Measurements from ENCODE around the gene ABLIM2. TPM values are rescaled to one million over a fixed set of nuclear protein-coding genes. Genes with fewer than 3 reads are reported as not detected.

The ABLIM2 gene
- polyA plus RNA-seq, 4 donors: 1.1 to 12.7 (median 4.4) TPM

DNA sequence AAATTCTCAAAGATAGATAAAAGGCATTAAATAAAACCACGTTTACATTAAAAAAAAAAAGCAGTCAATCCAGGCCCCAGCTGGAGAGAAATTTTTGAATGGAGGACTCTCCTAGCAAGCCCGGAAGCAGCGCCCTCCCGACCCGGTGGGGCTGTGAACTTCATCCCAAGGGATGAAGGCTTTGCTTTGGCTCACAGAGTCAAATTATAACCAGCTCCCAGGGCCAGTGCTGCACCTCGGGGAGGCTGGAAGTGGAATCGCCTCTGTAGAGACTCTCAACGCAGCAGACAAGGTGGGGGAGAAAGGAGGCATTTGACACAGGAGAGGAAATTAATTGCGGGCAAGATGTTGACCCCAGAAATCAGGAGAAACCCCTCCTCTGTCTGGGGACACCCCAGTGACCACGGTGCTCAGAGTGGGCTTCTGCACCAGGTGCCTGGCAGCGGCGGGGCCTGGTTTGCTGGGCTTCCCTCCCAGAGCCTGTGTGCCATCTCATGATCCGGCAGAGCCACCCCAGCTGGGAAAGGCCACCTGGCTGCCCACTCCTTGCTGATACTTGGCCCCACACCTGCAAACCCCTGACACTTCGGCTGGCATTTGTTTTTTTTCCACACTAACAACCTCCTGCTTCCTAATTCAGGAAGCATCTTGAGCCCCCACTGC lies 71.7 kb downstream of the ABLIM2 start:
- no peaks in the 10 kb centered on the region for H3K36me3 ChIP-seq (ENCODE audit: control insufficient read depth in 3 of 3, insufficient read depth in 2 of 3, low read depth in 1 of 3, low read length in 3 of 3)
- FAIRE-seq: no peak
- peaks cover 0 to 4% (median 0%) of the 10 kb centered on the region in 3 donors for H3K4me1 ChIP-seq (ENCODE audit: control insufficient read depth in 3 of 3, insufficient read depth in 2 of 3, low read depth in 1 of 3, low read length in 2 of 3)
- no peaks in the 10 kb centered on the region for H3K9me3 ChIP-seq (ENCODE audit: control insufficient read depth in 2 of 2, insufficient read depth in 1 of 2, low read depth in 1 of 2, low read length in 1 of 2)
- H3K4me3 ChIP-seq (ENCODE audit: low read depth in 1 of 3, low read length in 3 of 3): no peak overlapping the region
- WGBS, 3 donors: 62 to 74% (median 71%) methylated on average over 13 to 14 of the region's 14 CpGs
- H3K27ac ChIP-seq (ENCODE audit: low read depth in 1 of 3, low read length in 2 of 3): no peak overlapping the region
- no peaks in the 10 kb centered on the region for H3K27me3 ChIP-seq (ENCODE audit: control insufficient read depth in 3 of 3, insufficient read depth in 3 of 3, low read length in 3 of 3)
- DNase-seq: no peak

DNA sequence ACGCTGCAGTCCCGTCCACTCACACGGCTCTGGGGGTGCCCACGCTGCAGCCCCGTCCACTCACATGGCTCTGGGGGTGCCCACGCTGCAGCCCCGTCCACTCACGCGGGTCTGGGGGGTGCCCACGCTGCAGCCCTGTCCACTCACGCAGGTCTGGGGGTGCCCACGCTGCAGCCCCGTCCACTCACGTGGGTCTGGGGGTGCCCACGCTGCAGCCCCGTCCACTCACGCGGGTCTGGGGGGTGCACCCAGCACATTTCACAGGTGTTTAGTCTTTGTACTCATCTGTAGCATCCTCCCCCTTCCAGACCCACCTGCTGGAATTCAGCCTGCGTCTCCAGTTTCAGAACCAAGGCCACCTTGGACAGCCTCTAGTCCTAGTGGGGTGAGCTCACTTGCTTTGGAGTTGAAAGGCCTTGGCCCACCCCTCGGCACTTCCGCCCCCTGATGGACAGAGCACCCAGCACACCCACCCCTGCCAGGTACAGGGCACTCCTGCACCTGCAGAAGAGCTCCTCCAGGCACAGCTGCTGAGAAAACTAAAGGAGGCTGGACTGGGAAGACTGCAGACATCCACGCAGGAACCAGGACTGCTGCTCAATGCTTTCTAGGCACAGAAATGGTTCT lies 73.0 kb downstream of the ABLIM2 start:
- H3K4me1 ChIP-seq (ENCODE audit: control insufficient read depth in 3 of 3, insufficient read depth in 2 of 3, low read depth in 1 of 3, low read length in 2 of 3): peaks cover 0 to under 1% (median 0%) of the 10 kb centered on the region in 3 donors
- H3K4me3 ChIP-seq (ENCODE audit: low read depth in 1 of 3, low read length in 3 of 3): no peak overlapping the region
- FAIRE-seq (no peak), DNase-seq (no peak)
- H3K9me3 ChIP-seq (ENCODE audit: control insufficient read depth in 2 of 2, insufficient read depth in 1 of 2, low read depth in 1 of 2, low read length in 1 of 2): no peaks in the 10 kb centered on the region
- H3K27ac ChIP-seq (ENCODE audit: low read depth in 1 of 3, low read length in 2 of 3): no peak overlapping the region
- 86 to 89% (median 88%) methylated on average over 22 of the region's 22 CpGs for WGBS, 3 donors
- no peaks in the 10 kb centered on the region for H3K27me3 ChIP-seq (ENCODE audit: control insufficient read depth in 3 of 3, insufficient read depth in 3 of 3, low read length in 3 of 3)
- H3K36me3 ChIP-seq (ENCODE audit: control insufficient read depth in 3 of 3, insufficient read depth in 2 of 3, low read depth in 1 of 3, low read length in 3 of 3): no peaks in the 10 kb centered on the region

DNA sequence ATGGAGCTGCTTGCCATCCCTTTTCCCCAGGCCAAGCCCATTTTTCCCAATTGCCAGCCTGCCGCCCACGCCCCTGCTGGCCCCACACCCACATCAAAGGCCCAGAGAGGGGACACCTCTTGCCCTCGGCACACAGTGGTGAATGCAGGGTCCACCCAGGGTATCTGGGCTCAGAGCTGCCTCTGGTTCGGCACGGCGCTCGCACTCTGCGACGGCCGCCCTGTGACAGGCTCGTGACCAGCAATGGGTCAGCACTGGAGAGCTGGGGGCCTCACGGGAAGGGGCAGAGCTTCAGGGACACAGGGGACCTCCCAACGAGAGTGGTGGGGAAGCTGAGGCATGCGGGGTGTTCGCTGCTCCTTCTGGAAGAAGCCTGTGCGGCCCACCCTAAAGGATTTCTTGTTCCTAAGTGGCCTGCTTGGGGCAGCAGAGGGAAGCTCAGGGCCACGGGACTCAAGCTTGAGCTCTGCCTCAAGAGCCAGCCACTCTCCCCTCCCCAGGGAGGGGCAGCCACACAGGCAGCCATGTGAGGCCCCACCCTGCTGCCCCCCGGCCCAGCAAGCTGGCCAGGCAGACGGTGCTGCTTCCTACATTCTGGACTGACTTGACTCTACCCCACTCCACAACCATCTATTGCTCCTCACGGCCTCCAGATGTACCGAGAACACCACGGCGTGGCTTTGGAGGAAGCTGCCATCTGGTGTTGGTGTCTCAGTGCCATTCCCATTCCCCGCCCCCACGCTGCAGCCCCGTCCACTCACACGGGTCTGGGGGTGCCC lies 73.7 kb downstream of the ABLIM2 start:
- DNase-seq (no peak), FAIRE-seq (no peak)
- no peak overlapping the region for H3K27ac ChIP-seq (ENCODE audit: low read depth in 1 of 3, low read length in 2 of 3)
- no peaks in the 10 kb centered on the region for H3K9me3 ChIP-seq (ENCODE audit: control insufficient read depth in 2 of 2, insufficient read depth in 1 of 2, low read depth in 1 of 2, low read length in 1 of 2)
- no peak overlapping the region for H3K4me3 ChIP-seq (ENCODE audit: low read depth in 1 of 3, low read length in 3 of 3)
- no peaks in the 10 kb centered on the region for H3K36me3 ChIP-seq (ENCODE audit: control insufficient read depth in 3 of 3, insufficient read depth in 2 of 3, low read depth in 1 of 3, low read length in 3 of 3)
- H3K27me3 ChIP-seq (ENCODE audit: control insufficient read depth in 3 of 3, insufficient read depth in 3 of 3, low read length in 3 of 3): no peaks in the 10 kb centered on the region
- no peaks in the 10 kb centered on the region for H3K4me1 ChIP-seq (ENCODE audit: control insufficient read depth in 3 of 3, insufficient read depth in 2 of 3, low read depth in 1 of 3, low read length in 2 of 3)
- 85 to 90% (median 88%) methylated on average over 27 of the region's 27 CpGs for whole genome bisulfite sequencing, 3 donors

DNA sequence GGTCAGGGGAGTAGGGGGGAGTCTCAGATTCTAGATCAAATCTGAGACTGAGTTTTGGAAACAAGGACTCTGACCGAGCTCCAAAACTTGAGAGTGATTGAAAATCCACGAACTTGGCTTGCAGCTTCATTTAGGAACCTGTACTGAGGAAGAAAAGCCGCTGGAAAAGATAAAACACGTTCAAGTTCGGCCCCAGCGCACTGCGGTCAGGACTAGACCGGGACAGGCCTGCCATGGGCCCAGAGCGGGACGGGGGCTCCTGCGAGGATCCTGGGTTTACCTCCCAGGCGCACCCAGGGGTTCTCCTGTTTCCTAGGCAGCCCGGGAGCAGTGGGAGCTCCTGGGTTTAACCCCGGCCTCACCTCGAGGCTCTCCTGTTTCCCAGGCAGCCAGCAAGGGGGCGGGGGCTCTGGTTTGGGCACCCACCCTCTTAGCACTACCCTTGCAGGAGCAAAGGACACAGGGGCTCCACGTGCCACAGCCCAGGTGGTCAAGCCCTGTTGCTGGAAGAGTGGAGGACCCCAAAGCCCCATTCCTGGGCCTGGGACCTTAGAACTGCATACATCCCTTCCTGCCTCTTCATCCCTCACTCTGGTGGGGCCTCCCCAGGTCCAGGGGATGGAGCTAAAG lies 74.5 kb downstream of the ABLIM2 start:
- H3K27ac ChIP-seq (ENCODE audit: low read depth in 1 of 3, low read length in 2 of 3): no peak overlapping the region
- 83 to 88% (median 84%) methylated on average over 17 of the region's 17 CpGs for WGBS, 3 donors
- no peaks in the 10 kb centered on the region for H3K4me1 ChIP-seq (ENCODE audit: control insufficient read depth in 3 of 3, insufficient read depth in 2 of 3, low read depth in 1 of 3, low read length in 2 of 3)
- no peaks in the 10 kb centered on the region for H3K27me3 ChIP-seq (ENCODE audit: control insufficient read depth in 3 of 3, insufficient read depth in 3 of 3, low read length in 3 of 3)
- DNase-seq: no peak
- no peaks in the 10 kb centered on the region for H3K36me3 ChIP-seq (ENCODE audit: control insufficient read depth in 3 of 3, insufficient read depth in 2 of 3, low read depth in 1 of 3, low read length in 3 of 3)
- H3K9me3 ChIP-seq (ENCODE audit: control insufficient read depth in 2 of 2, insufficient read depth in 1 of 2, low read depth in 1 of 2, low read length in 1 of 2): no peaks in the 10 kb centered on the region
- no peak overlapping the region for H3K4me3 ChIP-seq (ENCODE audit: low read depth in 1 of 3, low read length in 3 of 3)
- no peak for FAIRE-seq

DNA sequence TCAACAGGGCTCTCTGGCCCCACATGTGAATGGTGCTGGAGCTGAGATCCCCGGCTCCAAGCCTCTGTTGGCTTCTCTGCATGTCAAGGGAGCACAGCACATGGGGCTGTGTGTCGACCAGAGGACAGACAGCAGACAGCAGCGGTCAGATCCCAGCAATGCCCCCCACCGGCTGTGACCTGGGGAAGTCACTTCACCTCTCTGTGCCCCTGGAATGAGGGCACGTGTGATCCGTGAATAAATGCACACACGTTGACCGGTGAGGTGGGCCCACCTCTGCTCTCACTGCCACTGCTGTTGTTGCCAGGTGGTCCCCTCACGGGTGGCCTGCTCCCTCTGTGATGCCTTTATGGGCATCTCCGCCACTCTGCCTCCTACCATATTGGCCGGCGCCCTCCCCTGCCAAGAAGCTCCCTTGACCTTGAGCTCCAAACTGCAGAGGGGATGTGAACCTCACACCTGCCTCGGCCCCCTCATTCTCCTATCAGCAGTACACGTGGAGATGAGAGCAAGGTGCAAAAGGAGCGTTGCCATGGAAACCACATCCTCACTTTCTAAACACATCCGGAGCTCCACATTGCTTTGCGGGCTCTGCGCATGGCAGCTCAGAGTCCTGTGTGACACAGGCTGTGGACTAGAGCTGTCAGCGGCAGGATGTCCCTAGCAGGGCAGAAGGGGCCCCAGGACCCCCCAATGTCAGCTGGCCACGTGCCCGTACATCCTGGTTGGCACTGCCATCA lies 75.4 kb downstream of the ABLIM2 start:
- WGBS, 3 donors: 75 to 78% (median 76%) methylated on average over 19 to 21 of the region's 21 CpGs
- FAIRE-seq (no peak), DNase-seq (no peak)
- no peak overlapping the region for H3K4me3 ChIP-seq (ENCODE audit: low read depth in 1 of 3, low read length in 3 of 3)
- no peaks in the 10 kb centered on the region for H3K9me3 ChIP-seq (ENCODE audit: control insufficient read depth in 2 of 2, insufficient read depth in 1 of 2, low read depth in 1 of 2, low read length in 1 of 2)
- peaks cover 0 to 2% (median 0%) of the 10 kb centered on the region in 3 donors for H3K27me3 ChIP-seq (ENCODE audit: control insufficient read depth in 3 of 3, insufficient read depth in 3 of 3, low read length in 3 of 3)
- H3K36me3 ChIP-seq (ENCODE audit: control insufficient read depth in 3 of 3, insufficient read depth in 2 of 3, low read depth in 1 of 3, low read length in 3 of 3): no peaks in the 10 kb centered on the region
- H3K27ac ChIP-seq (ENCODE audit: low read depth in 1 of 3, low read length in 2 of 3): no peak overlapping the region
- no peaks in the 10 kb centered on the region for H3K4me1 ChIP-seq (ENCODE audit: control insufficient read depth in 3 of 3, insufficient read depth in 2 of 3, low read depth in 1 of 3, low read length in 2 of 3)

DNA sequence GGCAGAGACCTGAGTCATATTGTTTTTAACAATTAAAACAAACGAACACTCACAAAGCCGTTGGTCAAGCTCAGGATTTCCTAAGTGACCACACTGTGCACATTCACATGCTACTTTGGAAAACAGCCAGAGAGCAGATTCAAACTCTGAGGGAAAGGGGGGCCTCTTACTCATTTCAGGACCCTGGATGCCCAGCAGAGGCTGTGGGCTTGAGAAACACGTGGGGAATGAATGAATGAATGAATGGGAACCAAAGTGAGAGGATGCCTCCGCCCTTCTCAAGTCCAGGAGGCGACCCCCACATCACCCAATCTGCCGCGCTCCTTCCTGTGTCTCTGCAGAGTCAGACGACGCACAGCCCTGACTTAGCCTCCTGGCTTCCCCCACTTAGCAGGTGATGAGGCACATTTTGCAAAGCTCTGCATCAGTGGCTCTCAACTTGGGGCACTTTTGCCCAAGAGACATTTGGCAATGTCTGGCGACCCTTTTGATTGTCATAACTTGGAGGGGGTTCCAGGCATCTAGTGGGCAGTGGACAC lies 76.0 kb downstream of the ABLIM2 start:
- 57 to 74% (median 68%) methylated on average over 10 of the region's 10 CpGs for WGBS, 3 donors

DNA sequence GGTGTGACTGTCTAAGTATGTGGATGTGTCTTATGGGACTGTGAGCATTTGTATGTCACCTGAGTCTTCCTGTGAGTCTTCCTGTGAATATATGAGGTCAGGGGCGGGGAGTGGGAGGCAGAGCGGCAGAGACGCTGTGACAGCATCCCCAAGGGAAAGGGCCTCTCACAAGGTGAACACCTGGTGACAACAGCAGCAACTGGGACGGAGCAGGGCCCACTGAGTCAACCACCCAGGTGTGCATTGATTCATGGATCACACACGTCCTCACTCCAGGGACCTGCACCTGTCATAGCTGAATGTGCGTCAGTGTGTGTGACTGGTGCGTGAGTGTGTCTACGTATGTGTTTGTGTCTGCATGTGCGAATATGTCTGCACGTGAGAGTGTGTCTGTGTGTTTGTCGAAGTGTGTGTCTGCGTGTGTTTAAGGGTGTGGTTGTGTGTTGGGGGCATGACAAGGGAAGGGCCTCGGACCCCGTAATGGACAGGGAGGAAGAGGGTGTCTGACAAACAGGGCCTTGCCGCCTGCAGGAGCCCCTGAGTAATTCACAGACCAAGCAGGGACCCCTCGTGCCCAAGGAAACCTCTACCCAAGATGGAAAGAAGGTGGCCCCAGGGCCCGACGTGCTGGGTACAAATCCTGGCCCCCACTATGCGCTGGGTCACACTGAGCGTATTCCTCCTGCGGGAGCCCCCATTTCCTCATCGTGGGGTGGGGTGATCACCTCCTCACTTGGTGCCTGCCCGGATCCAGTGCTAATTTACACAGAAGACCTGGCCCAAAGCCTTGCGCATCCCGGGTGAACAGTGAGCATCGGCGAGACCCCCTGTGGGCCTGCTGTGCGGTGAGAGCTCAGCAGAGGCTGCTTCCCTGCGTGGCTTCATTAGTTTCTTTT lies 76.7 kb downstream of the ABLIM2 start:
- Histone ChIP-seq H3K27ac (ENCODE audit: low read depth in 1 of 3, low read length in 2 of 3) (no peak overlapping the region), H3K36me3 (ENCODE audit: control insufficient read depth in 3 of 3, insufficient read depth in 2 of 3, low read depth in 1 of 3, low read length in 3 of 3) (no peaks in the 10 kb centered on the region), H3K4me1 (ENCODE audit: control insufficient read depth in 3 of 3, insufficient read depth in 2 of 3, low read depth in 1 of 3, low read length in 2 of 3) (no peaks in the 10 kb centered on the region), H3K27me3 (ENCODE audit: control insufficient read depth in 3 of 3, insufficient read depth in 3 of 3, low read length in 3 of 3) (peaks cover 0 to 2% (median 0%) of the 10 kb centered on the region in 3 donors), H3K9me3 (ENCODE audit: control insufficient read depth in 2 of 2, insufficient read depth in 1 of 2, low read depth in 1 of 2, low read length in 1 of 2) (no peaks in the 10 kb centered on the region), H3K4me3 (ENCODE audit: low read depth in 1 of 3, low read length in 3 of 3) (no peak overlapping the region)
- WGBS, 3 donors: 83 to 91% (median 86%) methylated on average over 27 to 29 of the region's 29 CpGs
- FAIRE-seq: no peak
- DNase-seq: no peak

More for the DNA sequence above, 76.0 kb downstream of the ABLIM2 start:
- Histone ChIP-seq H3K36me3 (ENCODE audit: control insufficient read depth in 3 of 3, insufficient read depth in 2 of 3, low read depth in 1 of 3, low read length in 3 of 3) (no peaks in the 10 kb centered on the region), H3K27me3 (ENCODE audit: control insufficient read depth in 3 of 3, insufficient read depth in 3 of 3, low read length in 3 of 3) (peaks cover 0 to 2% (median 0%) of the 10 kb centered on the region in 3 donors), H3K27ac (ENCODE audit: low read depth in 1 of 3, low read length in 2 of 3) (no peak overlapping the region), H3K9me3 (ENCODE audit: control insufficient read depth in 2 of 2, insufficient read depth in 1 of 2, low read depth in 1 of 2, low read length in 1 of 2) (no peaks in the 10 kb centered on the region), H3K4me3 (ENCODE audit: low read depth in 1 of 3, low read length in 3 of 3) (no peak overlapping the region), H3K4me1 (ENCODE audit: control insufficient read depth in 3 of 3, insufficient read depth in 2 of 3, low read depth in 1 of 3, low read length in 2 of 3) (no peaks in the 10 kb centered on the region)
- FAIRE-seq: no peak
- no peak for DNase-seq

Data from small intestine (tissue), 7 donors.